SK-N-SH (cell line): ENCODE measurements around the gene TMEM184B. TPM values are rescaled to one million over a fixed set of nuclear protein-coding genes. Genes with fewer than 3 reads are reported as not detected.

Experiments used
- CTCF ChIA-PET: fragments of 300-600, 350-600 bp; formaldehyde crosslinking; extraction: SDS; loops from one replicate; lab custom pipeline; 2021; lab: Yijun Ruan, JAX
- POLR2A ChIA-PET: fragments of 350-600 bp; sonication (Branson Sonifier 250); formaldehyde crosslinking; extraction: SDS; loops from one replicate; lab custom pipeline; 2020; ENCODE audit warnings: antibody characterized with exemption, inconsistent platforms; lab: Yijun Ruan, JAX
- DNase-seq: peaks from one replicate; pipeline ENCODE4 v3.0.0; 2012
- H2AFZ ChIP-seq: fragments of 200-600 bp; sonication (generic); 2 replicates; pipeline ENCODE4 v1.8.1; 2016; ENCODE audit warnings: antibody characterized with exemption, mild to moderate bottlenecking, low read depth
- H3F3A ChIP-seq: fragments of 200-600 bp; sonication (generic); replicated peaks from 2 replicates; pipeline ENCODE3; 2016; ENCODE audit warnings: antibody characterized with exemption, mild to moderate bottlenecking; ENCODE audit not compliant: insufficient read depth
- H3K27ac ChIP-seq, 2 experiments: fragments of 200-500 bp in 1 of 2; fragments of 200-600 bp in 1 of 2; sonication (Bioruptor generic) in 1 of 2; sonication (generic), shearing (Covaris generic) in 1 of 2; 2 replicates each; pipeline versions ENCODE4 v1.5.1 to v1.6.1; 2014 to 2016; ENCODE audit warnings: low read depth in 2 of 2, inconsistent platforms in 1 of 2, low read length in 1 of 2, mild to moderate bottlenecking in 1 of 2, mixed read lengths in 1 of 2
- H3K27me3 ChIP-seq: fragments of 200-600 bp; sonication (generic), shearing (Covaris generic); 2 replicates; pipeline ENCODE4 v1.6.1; 2016; ENCODE audit warnings: mixed run types; ENCODE audit not compliant: insufficient read depth
- H3K36me3 ChIP-seq, 2 experiments: fragments of 200-500 bp in 1 of 2; fragments of 200-600 bp in 1 of 2; sonication (Bioruptor generic) in 1 of 2; sonication (generic) in 1 of 2; replicated peaks in 1 of 2; 2 replicates each; pipeline versions ENCODE3 to v1.5.1; 2014 to 2016; ENCODE audit warnings: low read length in 1 of 2, mild to moderate bottlenecking in 1 of 2; ENCODE audit not compliant: insufficient read depth in 2 of 2, control insufficient read depth in 1 of 2
- H3K4me1 ChIP-seq, 2 experiments: fragments of 200-500 bp in 1 of 2; fragments of 200-600 bp in 1 of 2; sonication (Bioruptor generic) in 1 of 2; sonication (generic), shearing (Covaris generic) in 1 of 2; 2 replicates each; pipeline versions ENCODE4 v1.5.1 to v1.6.1; 2014 to 2016; ENCODE audit warnings: low read depth in 1 of 2, low read length in 1 of 2, mixed run types in 1 of 2; ENCODE audit not compliant: insufficient read depth in 2 of 2, control insufficient read depth in 1 of 2
- H3K4me2 ChIP-seq: fragments of 200-600 bp; sonication (generic), shearing (Covaris generic); 2 replicates; pipeline ENCODE4 v1.6.1; 2017; ENCODE audit warnings: mixed run types
- H3K4me3 ChIP-seq, 2 experiments: fragments of 200-500 bp in 1 of 2; fragments of 200-600 bp in 1 of 2; sonication (Bioruptor generic) in 1 of 2; sonication (generic), shearing (Covaris generic) in 1 of 2; 2 replicates each; pipeline versions ENCODE4 v1.5.1 to v1.8.1; 2014 to 2016; ENCODE audit warnings: low read depth in 2 of 2, inconsistent platforms in 1 of 2, low read length in 1 of 2, mild to moderate bottlenecking in 1 of 2, mixed read lengths in 1 of 2, moderate library complexity in 1 of 2
- H3K79me2 ChIP-seq: fragments of 200-600 bp; sonication (generic); 2 replicates; pipeline ENCODE4 v1.8.1; 2017; ENCODE audit warnings: mild to moderate bottlenecking; ENCODE audit not compliant: insufficient read depth
- H3K9ac ChIP-seq: fragments of 200-600 bp; sonication (generic); 2 replicates; pipeline ENCODE4 v1.6.1; 2017; ENCODE audit warnings: mixed run types
- H3K9me2 ChIP-seq: fragments of 200-600 bp; sonication (generic); 2 replicates; pipeline ENCODE4 v1.6.1; 2017; ENCODE audit warnings: mixed run types
- H3K9me3 ChIP-seq: fragments of 200-600 bp; sonication (generic); 2 replicates; pipeline ENCODE4 v1.6.1; 2017; ENCODE audit warnings: mixed run types, mild to moderate bottlenecking, moderate library complexity
- H4K20me1 ChIP-seq: fragments of 200-600 bp; sonication (generic); 2 replicates; pipeline ENCODE4 v1.6.1; 2017; ENCODE audit warnings: mild to moderate bottlenecking, mixed run types; ENCODE audit not compliant: insufficient read depth
- ELF1 ChIP-seq: IDR thresholded peaks from 2 replicates; pipeline ENCODE4 v1.4.0; 2012
- EP300 ChIP-seq, 2 experiments: IDR thresholded peaks; 2 replicates each; pipeline versions ENCODE4 v1.4.0 to v1.6.1; 2012; ENCODE audit warnings: borderline replicate concordance in 1 of 2, low read depth in 1 of 2, low read length in 1 of 2
- GABPA ChIP-seq: IDR thresholded peaks from 2 replicates; pipeline ENCODE4 v1.4.0; 2012; ENCODE audit warnings: low read depth, mild to moderate bottlenecking
- JUND ChIP-seq: IDR thresholded peaks from 2 replicates; pipeline ENCODE4 v1.4.0; 2012
- MEF2A ChIP-seq: IDR thresholded peaks from 2 replicates; pipeline ENCODE4 v1.4.0; 2012; ENCODE audit warnings: low read depth, borderline replicate concordance
- MXI1 ChIP-seq: IDR thresholded peaks from 2 replicates; pipeline ENCODE4 v1.6.1; 2012; ENCODE audit warnings: mild to moderate bottlenecking, low read depth, low read length, improper control_type of control experiment
- NFIC ChIP-seq: IDR thresholded peaks from 2 replicates; pipeline ENCODE4 v1.4.0; 2012; ENCODE audit warnings: borderline replicate concordance
- POLR2AphosphoS5 ChIP-seq: IDR thresholded peaks from 2 replicates; pipeline ENCODE4 v1.6.1; 2012; ENCODE audit warnings: low read depth, low read length
- SMC3 ChIP-seq: IDR thresholded peaks from 2 replicates; pipeline ENCODE4 v1.6.1; 2012; ENCODE audit warnings: low read depth, low read length, improper control_type of control experiment
- YY1 ChIP-seq: IDR thresholded peaks from 2 replicates; pipeline ENCODE4 v1.4.0; 2012; ENCODE audit warnings: low read depth, mild to moderate bottlenecking
- WGBS: methylation state at CpG from one replicate; pipeline ENCODE4 v1.1.6; 2017; ENCODE audit warnings: low lambda C conversion rate; 5-methylcytosine and 5-hydroxymethylcytosine counted together
- polyA plus RNA-seq, 3 experiments: library from polyadenylated mRNA; depleted of rRNA; stranded (reverse); fragments of >200 nt; gene quantifications; 2 replicates each; pipeline ENCODE4 v1.2.3, GENCODE V29; 2012
- TF ChIP-seq, protein P1 (sequence below): IDR thresholded peaks from 2 replicates; pipeline ENCODE4; 2012
- TF ChIP-seq, protein P2 (sequence below): fragments of 200-600 bp; sonication (generic); IDR thresholded peaks from 2 replicates; pipeline ENCODE4 v1.6.1; 2017; ENCODE audit warnings: antibody characterized with exemption, mild to moderate bottlenecking, moderate library complexity
- TF ChIP-seq, protein P3 (sequence below): fragments of 150-350 bp; IDR thresholded peaks from 2 replicates; pipeline ENCODE4 v1.6.1; 2017; ENCODE audit warnings: antibody characterized with exemption, low read length, low read depth, borderline replicate concordance
- TF ChIP-seq, protein P4 (sequence below): fragments of 150-350 bp; IDR thresholded peaks from 2 replicates; pipeline ENCODE4 v1.6.1; 2016; ENCODE audit warnings: mild to moderate bottlenecking, low read depth, low read length
- TF ChIP-seq, protein P5 (sequence below): IDR thresholded peaks from 2 replicates; pipeline ENCODE4 v1.6.1; 2012; ENCODE audit warnings: mild to moderate bottlenecking, low read depth, low read length, moderate library complexity

TMEM184B gene
- polyA plus RNA-seq, 1 of the 3 experiments (the other 2 are of a cell fraction): 25.3 TPM

DNA sequence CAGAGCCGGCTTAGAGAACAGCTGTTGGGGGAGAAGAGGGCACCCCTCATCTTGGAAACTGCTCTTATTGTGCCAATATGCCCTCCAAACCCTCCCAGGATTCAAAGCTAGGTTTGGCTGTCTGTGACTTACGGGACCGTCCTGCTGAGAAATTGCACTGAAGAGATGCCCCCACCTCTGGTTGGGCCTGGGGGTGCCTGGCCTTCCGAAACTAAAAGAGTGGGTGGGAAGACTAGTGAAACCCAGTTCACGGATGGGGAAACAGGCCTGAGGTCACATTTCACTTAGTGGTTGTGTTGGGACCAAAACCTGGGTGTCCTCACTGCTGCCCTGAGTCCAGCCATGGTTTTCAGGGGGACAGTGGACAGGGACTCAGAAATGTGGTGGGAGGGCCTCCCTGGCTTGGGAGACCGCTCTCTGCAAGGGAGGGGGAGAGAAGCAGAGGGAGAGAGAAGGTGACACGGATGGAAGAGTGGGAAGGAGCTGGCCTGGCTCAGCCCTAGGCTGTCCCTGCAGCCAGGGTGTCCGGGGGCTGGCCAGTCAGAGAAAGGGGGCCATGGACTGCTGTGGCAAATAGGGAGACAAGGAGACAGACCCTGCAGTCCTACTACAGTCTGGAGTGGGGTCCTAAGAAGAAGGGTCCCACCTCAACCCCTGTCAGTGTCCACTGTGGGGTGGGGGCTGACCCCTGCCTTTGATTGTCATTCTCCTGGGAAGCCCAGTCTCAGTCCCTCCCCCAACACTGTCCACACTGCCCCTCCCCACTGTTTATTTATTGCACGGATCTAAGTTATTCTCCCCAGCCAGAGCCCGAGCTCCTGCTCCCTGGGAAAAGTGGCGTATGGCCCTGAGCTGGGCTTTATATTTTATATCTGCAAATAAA, 57.4 kb downstream of the TMEM184B start:
- Histone ChIP-seq H3K9me3 (no peaks in the 10 kb centered on the region), H3K4me1 (peaks cover 0 to 14% of the 10 kb centered on the region in 2 experiments; a peak in 2 of 4 replicates), H3K36me3 (no peaks in the 10 kb centered on the region), H2AFZ (no peak overlapping the region), H3F3A (peaks cover 4% of the 10 kb centered on the region), H3K79me2 (peaks cover 5% of the 10 kb centered on the region; the same call in 1 of the 2 replicates), H3K9me2 (no peaks in the 10 kb centered on the region), H3K9ac (no peak overlapping the region), H3K4me3 (no peak overlapping the region), H3K27ac (no peak overlapping the region), H3K27me3 (no peaks in the 10 kb centered on the region), H4K20me1 (no peaks in the 10 kb centered on the region), H3K4me2 (no peak overlapping the region)
- no peak for DNase-seq
- ChIA-PET POLR2A (no interaction called here), CTCF (no interaction called here)
- TF ChIP-seq GABPA: no peak
- TF ChIP-seq SMC3: no peak
- no peak for TF ChIP-seq ELF1
- TF ChIP-seq, protein P1, sequence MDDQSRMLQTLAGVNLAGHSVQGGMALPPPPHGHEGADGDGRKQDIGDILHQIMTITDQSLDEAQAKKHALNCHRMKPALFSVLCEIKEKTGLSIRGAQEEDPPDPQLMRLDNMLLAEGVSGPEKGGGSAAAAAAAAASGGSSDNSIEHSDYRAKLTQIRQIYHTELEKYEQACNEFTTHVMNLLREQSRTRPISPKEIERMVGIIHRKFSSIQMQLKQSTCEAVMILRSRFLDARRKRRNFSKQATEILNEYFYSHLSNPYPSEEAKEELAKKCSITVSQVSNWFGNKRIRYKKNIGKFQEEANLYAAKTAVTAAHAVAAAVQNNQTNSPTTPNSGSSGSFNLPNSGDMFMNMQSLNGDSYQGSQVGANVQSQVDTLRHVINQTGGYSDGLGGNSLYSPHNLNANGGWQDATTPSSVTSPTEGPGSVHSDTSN: no peak
- TF ChIP-seq, protein P2, sequence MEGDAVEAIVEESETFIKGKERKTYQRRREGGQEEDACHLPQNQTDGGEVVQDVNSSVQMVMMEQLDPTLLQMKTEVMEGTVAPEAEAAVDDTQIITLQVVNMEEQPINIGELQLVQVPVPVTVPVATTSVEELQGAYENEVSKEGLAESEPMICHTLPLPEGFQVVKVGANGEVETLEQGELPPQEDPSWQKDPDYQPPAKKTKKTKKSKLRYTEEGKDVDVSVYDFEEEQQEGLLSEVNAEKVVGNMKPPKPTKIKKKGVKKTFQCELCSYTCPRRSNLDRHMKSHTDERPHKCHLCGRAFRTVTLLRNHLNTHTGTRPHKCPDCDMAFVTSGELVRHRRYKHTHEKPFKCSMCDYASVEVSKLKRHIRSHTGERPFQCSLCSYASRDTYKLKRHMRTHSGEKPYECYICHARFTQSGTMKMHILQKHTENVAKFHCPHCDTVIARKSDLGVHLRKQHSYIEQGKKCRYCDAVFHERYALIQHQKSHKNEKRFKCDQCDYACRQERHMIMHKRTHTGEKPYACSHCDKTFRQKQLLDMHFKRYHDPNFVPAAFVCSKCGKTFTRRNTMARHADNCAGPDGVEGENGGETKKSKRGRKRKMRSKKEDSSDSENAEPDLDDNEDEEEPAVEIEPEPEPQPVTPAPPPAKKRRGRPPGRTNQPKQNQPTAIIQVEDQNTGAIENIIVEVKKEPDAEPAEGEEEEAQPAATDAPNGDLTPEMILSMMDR: no peak
- WGBS: 94% methylated on average over 6 of the region's 11 CpGs

DNA sequence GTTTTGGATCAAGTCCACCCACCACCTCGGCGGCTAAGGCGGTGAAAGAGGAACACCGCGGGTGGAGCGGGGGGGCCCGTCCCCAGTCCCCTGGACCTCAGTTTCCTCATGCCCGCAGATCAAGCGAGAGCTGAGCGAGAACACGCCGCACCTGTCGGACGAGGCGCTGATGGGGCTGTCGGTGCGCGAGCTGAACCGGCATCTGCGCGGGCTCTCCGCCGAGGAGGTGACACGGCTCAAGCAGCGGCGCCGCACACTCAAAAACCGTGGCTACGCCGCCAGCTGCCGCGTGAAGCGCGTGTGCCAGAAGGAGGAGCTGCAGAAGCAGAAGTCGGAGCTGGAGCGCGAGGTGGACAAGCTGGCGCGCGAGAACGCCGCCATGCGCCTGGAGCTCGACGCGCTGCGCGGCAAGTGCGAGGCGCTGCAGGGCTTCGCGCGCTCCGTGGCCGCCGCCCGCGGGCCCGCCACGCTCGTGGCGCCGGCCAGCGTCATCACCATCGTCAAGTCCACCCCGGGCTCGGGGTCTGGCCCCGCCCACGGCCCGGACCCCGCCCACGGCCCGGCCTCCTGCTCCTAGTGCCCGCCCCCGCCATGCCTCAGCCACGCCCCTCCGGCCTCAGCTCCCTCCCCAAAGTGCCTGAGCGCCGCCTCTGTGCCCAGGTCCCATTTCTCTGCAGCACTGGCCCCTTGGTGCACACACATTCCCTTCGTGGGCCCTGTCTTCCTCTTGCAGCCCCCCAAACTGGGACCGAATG, 58.3 kb downstream of the TMEM184B start:
- H3K4me3 ChIP-seq: no peak overlapping the region
- peaks cover 0 to 14% of the 10 kb centered on the region in 2 experiments; a peak in 2 of 4 replicates for H3K4me1 ChIP-seq
- H3K9ac ChIP-seq: no peak overlapping the region
- no peak overlapping the region for H3K27ac ChIP-seq
- H3K27me3 ChIP-seq: no peaks in the 10 kb centered on the region
- H2AFZ ChIP-seq: no peak overlapping the region
- POLR2A ChIA-PET: no interaction called here
- no peaks in the 10 kb centered on the region for H4K20me1 ChIP-seq
- DNase-seq: peak; percentile 85
- no peaks in the 10 kb centered on the region for H3K9me2 ChIP-seq
- H3K36me3 ChIP-seq: no peaks in the 10 kb centered on the region
- H3K79me2 ChIP-seq: peaks cover 15% of the 10 kb centered on the region; the same call in 1 of the 2 replicates
- H3K9me3 ChIP-seq: no peaks in the 10 kb centered on the region
- peaks cover 4% of the 10 kb centered on the region for H3F3A ChIP-seq
- CTCF ChIA-PET: no interaction called here
- no peak overlapping the region for H3K4me2 ChIP-seq
- WGBS: 96% methylated on average over 14 of the region's 81 CpGs
- TF ChIP-seq JUND: no peak
- TF ChIP-seq, protein P3, sequence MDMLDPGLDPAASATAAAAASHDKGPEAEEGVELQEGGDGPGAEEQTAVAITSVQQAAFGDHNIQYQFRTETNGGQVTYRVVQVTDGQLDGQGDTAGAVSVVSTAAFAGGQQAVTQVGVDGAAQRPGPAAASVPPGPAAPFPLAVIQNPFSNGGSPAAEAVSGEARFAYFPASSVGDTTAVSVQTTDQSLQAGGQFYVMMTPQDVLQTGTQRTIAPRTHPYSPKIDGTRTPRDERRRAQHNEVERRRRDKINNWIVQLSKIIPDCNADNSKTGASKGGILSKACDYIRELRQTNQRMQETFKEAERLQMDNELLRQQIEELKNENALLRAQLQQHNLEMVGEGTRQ: no peak
- TF ChIP-seq EP300 (IDR thresholded peaks at IDR 0.05; ENCODE audit: borderline replicate concordance in 1 of 2, low read depth in 1 of 2, low read length in 1 of 2): no peak
- TF ChIP-seq NFIC: no peak
- TF ChIP-seq MEF2A: no peak
- no peak for TF ChIP-seq POLR2AphosphoS5
- TF ChIP-seq SMC3: no peak
- no peak for TF ChIP-seq YY1
- TF ChIP-seq, protein P4, sequence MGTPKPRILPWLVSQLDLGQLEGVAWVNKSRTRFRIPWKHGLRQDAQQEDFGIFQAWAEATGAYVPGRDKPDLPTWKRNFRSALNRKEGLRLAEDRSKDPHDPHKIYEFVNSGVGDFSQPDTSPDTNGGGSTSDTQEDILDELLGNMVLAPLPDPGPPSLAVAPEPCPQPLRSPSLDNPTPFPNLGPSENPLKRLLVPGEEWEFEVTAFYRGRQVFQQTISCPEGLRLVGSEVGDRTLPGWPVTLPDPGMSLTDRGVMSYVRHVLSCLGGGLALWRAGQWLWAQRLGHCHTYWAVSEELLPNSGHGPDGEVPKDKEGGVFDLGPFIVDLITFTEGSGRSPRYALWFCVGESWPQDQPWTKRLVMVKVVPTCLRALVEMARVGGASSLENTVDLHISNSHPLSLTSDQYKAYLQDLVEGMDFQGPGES: no peak
- TF ChIP-seq MXI1: no peak
- TF ChIP-seq, protein P5, sequence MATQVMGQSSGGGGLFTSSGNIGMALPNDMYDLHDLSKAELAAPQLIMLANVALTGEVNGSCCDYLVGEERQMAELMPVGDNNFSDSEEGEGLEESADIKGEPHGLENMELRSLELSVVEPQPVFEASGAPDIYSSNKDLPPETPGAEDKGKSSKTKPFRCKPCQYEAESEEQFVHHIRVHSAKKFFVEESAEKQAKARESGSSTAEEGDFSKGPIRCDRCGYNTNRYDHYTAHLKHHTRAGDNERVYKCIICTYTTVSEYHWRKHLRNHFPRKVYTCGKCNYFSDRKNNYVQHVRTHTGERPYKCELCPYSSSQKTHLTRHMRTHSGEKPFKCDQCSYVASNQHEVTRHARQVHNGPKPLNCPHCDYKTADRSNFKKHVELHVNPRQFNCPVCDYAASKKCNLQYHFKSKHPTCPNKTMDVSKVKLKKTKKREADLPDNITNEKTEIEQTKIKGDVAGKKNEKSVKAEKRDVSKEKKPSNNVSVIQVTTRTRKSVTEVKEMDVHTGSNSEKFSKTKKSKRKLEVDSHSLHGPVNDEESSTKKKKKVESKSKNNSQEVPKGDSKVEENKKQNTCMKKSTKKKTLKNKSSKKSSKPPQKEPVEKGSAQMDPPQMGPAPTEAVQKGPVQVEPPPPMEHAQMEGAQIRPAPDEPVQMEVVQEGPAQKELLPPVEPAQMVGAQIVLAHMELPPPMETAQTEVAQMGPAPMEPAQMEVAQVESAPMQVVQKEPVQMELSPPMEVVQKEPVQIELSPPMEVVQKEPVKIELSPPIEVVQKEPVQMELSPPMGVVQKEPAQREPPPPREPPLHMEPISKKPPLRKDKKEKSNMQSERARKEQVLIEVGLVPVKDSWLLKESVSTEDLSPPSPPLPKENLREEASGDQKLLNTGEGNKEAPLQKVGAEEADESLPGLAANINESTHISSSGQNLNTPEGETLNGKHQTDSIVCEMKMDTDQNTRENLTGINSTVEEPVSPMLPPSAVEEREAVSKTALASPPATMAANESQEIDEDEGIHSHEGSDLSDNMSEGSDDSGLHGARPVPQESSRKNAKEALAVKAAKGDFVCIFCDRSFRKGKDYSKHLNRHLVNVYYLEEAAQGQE: no peak
